NB4 (cell line): ENCODE measurements around the gene COPS8.

Source experiments
- CTCF ChIP-seq: IDR thresholded peaks from one replicate; pipeline ENCODE4 v1.5.1; 2012; ENCODE audit warnings: low read depth, low read length
- MAX ChIP-seq: IDR thresholded peaks from 2 replicates; pipeline ENCODE4 v1.6.1; 2011; ENCODE audit warnings: low read depth, low read length
- MYC ChIP-seq: IDR thresholded peaks from 2 replicates; pipeline ENCODE4 v1.6.1; 2011; ENCODE audit warnings: low read depth, low read length

GRCh38 chr2:237148624-237149023 is 62.9 kb downstream of the COPS8 start:
- TF ChIP-seq CTCF (no peak), MYC (no peak), MAX (no peak)
